Trophoblast cell (in vitro differentiated cells and primary cell): ENCODE results near the gene TBC1D17. TPM values are rescaled to one million over a fixed set of nuclear protein-coding genes. Genes with fewer than 3 reads are reported as not detected.

ENCODE experiments used
- DNase-seq, 2 donors: peaks; one replicate each; pipeline ENCODE4 v3.0.0-alpha.2; 2016
- H2AFZ ChIP-seq: 2 replicates; pipeline ENCODE4 v1.6.1; 2013; ENCODE audit warnings: low read length, moderate library complexity, mild to moderate bottlenecking; ENCODE audit not compliant: insufficient read depth, poor library complexity
- H2AK5ac ChIP-seq: 2 replicates; pipeline ENCODE4 v1.6.1; 2013; ENCODE audit warnings: mild to moderate bottlenecking, low read length
- H2BK120ac ChIP-seq: 2 replicates; pipeline ENCODE4 v1.6.1; 2013; ENCODE audit warnings: low read length, mild to moderate bottlenecking, moderate library complexity; ENCODE audit not compliant: insufficient read depth, poor library complexity
- H2BK12ac ChIP-seq: 2 replicates; pipeline ENCODE4 v1.6.1; 2013; ENCODE audit warnings: mild to moderate bottlenecking, low read length, moderate library complexity
- H2BK5ac ChIP-seq: 2 replicates; pipeline ENCODE4 v1.6.1; 2013; ENCODE audit warnings: low read length, low read depth, moderate library complexity, mild to moderate bottlenecking; ENCODE audit not compliant: poor library complexity
- H3K14ac ChIP-seq: 2 replicates; pipeline ENCODE4 v1.6.1; 2013; ENCODE audit warnings: mild to moderate bottlenecking, low read length
- H3K18ac ChIP-seq: 2 replicates; pipeline ENCODE4 v1.6.1; 2013; ENCODE audit warnings: mild to moderate bottlenecking, low read length
- H3K23ac ChIP-seq: 2 replicates; pipeline ENCODE4 v1.6.1; 2013; ENCODE audit warnings: low read length
- H3K27ac ChIP-seq: 2 replicates; pipeline ENCODE4 v1.5.1; 2013; ENCODE audit warnings: low read depth, mild to moderate bottlenecking, inconsistent platforms, low read length, moderate library complexity
- H3K27me3 ChIP-seq: 2 replicates; pipeline ENCODE4 v1.6.1; 2013; ENCODE audit warnings: inconsistent platforms, mild to moderate bottlenecking, low read length, moderate library complexity; ENCODE audit not compliant: insufficient read depth
- H3K36me3 ChIP-seq, 2 experiments: 1 replicate in 1 of 2; 2 replicates in 1 of 2; pipeline ENCODE4 v1.6.1; 2013; ENCODE audit warnings: low read length in 2 of 2, mild to moderate bottlenecking in 2 of 2, moderate library complexity in 1 of 2; ENCODE audit not compliant: insufficient read depth in 2 of 2, control insufficient read depth in 1 of 2
- H3K4ac ChIP-seq: 2 replicates; pipeline ENCODE4 v1.6.1; 2013; ENCODE audit warnings: low read depth, mild to moderate bottlenecking, low read length, moderate library complexity
- H3K4me1 ChIP-seq, 2 experiments: 1 replicate in 1 of 2; 2 replicates in 1 of 2; pipeline ENCODE4 v1.6.1; 2013; ENCODE audit warnings: low read length in 2 of 2, mild to moderate bottlenecking in 2 of 2, moderate library complexity in 1 of 2; ENCODE audit not compliant: insufficient read depth in 2 of 2, control insufficient read depth in 1 of 2
- H3K4me2 ChIP-seq: 2 replicates; pipeline ENCODE4 v1.6.1; 2013; ENCODE audit warnings: inconsistent platforms, mild to moderate bottlenecking, low read length, moderate library complexity
- H3K4me3 ChIP-seq: 2 replicates; pipeline ENCODE4 v1.5.1; 2013; ENCODE audit warnings: mild to moderate bottlenecking, low read depth, low read length, inconsistent platforms
- H3K79me1 ChIP-seq: one replicate; pipeline ENCODE4 v1.6.1; 2013; ENCODE audit warnings: low read length
- H3K79me2 ChIP-seq: 2 replicates; pipeline ENCODE4 v1.6.1; 2013; ENCODE audit warnings: low read length, mild to moderate bottlenecking; ENCODE audit not compliant: control insufficient read depth, insufficient read depth, poor library complexity
- H3K9ac ChIP-seq: 2 replicates; pipeline ENCODE4 v1.6.1; 2013; ENCODE audit warnings: mild to moderate bottlenecking, low read length
- H3K9me3 ChIP-seq: 2 replicates; pipeline ENCODE4 v1.6.1; 2013; ENCODE audit warnings: low read depth, mild to moderate bottlenecking, control low read depth, inconsistent platforms, low read length; ENCODE audit not compliant: insufficient read depth
- H4K12ac ChIP-seq: 2 replicates; pipeline ENCODE4 v1.6.1; 2013; ENCODE audit warnings: low read depth, mild to moderate bottlenecking, low read length, moderate library complexity
- H4K8ac ChIP-seq: 2 replicates; pipeline ENCODE4 v1.6.1; 2013; ENCODE audit warnings: low read depth, mild to moderate bottlenecking, low read length, moderate library complexity
- H4K91ac ChIP-seq: one replicate; pipeline ENCODE4 v1.6.1; 2013; ENCODE audit warnings: low read depth, mild to moderate bottlenecking, low read length, moderate library complexity
- WGBS: extraction: QIAGEN DNeasy Blood & Tissue Kit; methylation state at CpG from one replicate; pipeline ENCODE4 v1.1.7; 2013; ENCODE audit warnings: missing lambda C conversion rate; ENCODE audit not compliant: insufficient read length, insufficient coverage; ENCODE audit errors: extremely low coverage; 5-methylcytosine and 5-hydroxymethylcytosine counted together
- polyA plus RNA-seq: library from polyadenylated mRNA; stranded (reverse); fragments of 200-250 nt; gene quantifications from 2 replicates; pipeline ENCODE4 v1.2.3, GENCODE V29; 2013

TBC1D17 gene
- polyA plus RNA-seq, result 38.8 and 40.1 TPM in 2 replicates

DNA sequence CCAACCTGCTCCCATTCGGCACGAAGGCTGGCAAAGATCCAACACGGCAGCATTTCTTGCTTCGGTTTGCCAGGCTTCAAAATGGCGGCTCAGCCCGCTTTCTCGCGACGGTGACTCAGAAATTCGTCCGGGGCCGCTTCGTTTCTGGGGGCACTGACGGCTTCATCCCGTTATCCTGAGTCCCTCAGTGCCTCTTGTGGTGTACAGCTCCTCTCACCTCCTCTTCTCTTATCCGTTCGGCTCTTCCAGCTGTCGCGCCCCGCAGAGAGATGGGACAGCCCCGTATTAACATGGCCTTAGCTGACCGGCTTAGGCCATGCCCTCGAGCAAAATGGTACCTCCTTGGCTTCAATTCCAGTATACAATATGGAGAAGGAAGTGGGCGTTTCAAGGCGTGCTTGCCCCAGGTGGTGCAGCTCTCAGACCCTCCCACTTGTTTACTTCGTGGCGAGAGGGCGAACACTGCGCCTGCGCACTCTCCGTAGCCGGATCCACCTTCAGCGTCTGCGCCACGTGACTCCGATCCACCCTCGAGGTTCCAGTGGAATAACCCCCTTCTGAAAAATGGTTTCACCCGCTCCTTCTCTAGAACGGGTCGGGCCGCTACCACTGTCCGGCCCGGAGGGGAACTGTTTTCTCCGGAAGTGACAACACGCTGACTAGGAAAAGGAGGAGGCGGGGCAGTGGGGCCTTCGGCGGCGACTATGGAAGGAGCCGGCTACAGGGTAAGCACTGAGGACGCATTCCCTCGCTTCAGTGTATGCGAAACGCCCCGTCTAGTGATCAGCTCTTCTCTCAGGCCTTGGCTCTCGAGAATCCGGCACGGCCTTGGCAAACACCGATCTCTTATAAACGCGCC is at the start of gene TBC1D17, which contains the start of gene AKT1S1:
TSS of gene TBC1D17 (plus strand) at position 683 of the 859 bp plus-strand sequence. CDS start at position 705, 22 bp downstream.
TSS of gene AKT1S1 (minus strand) at position 336 of the 859 bp plus-strand sequence. CDS start 4,060 bp downstream, outside the sequence.
- Histone ChIP-seq H2BK120ac (peak within 1 kb of the TSS; percentile 97), H2AK5ac (peak within 1 kb of the TSS; percentile 83), H3K14ac (peak within 1 kb of the TSS; percentile 96), H3K27me3 (no peaks in the 10 kb centered on the region), H3K79me1 (peaks cover 21% of the 10 kb centered on the region), H2AFZ (peak within 1 kb of the TSS; percentile 82), H3K4me3 (peak within 1 kb of the TSS; percentile 99), H4K12ac (peak within 1 kb of the TSS; percentile 84), H3K9ac (peak within 1 kb of the TSS; percentile 92), H3K4me2 (peak within 1 kb of the TSS; percentile 94), H3K4me1 (peaks cover 6 to 12% of the 10 kb centered on the region in 2 experiments), H3K79me2 (peaks cover 20% of the 10 kb centered on the region), H2BK12ac (no peak within 1 kb of the TSS), H3K36me3 (peaks cover 41 to 42% of the 10 kb centered on the region in 2 experiments), H3K18ac (peak within 1 kb of the TSS; percentile 88), H3K23ac (no peak within 1 kb of the TSS), H3K9me3 (no peaks in the 10 kb centered on the region), H3K4ac (peak within 1 kb of the TSS; percentile 89), H3K27ac (peak within 1 kb of the TSS; percentile 94), H4K8ac (peak within 1 kb of the TSS; percentile 98), H2BK5ac (peak within 1 kb of the TSS; percentile 95), H4K91ac (peak within 1 kb of the TSS; percentile 95)
- peak; percentile 100 for DNase-seq
- no CpG with 5 or more reads among the region's 61 CpGs for WGBS

- no peak overlapping the region for H3K4me2 ChIP-seq
- no peak overlapping the region for H2AK5ac ChIP-seq
- no peak overlapping the region for H3K14ac ChIP-seq
- no peak overlapping the region for H2BK12ac ChIP-seq
- peaks cover 66 to 72% of the 10 kb centered on the region in 2 experiments for H3K36me3 ChIP-seq
- H2BK120ac ChIP-seq, result no peak overlapping the region
- no peak overlapping the region for H3K18ac ChIP-seq
- H3K79me2 ChIP-seq, result no peaks in the 10 kb centered on the region
- no peak overlapping the region for H3K4ac ChIP-seq
- no peak overlapping the region for H3K23ac ChIP-seq
- no peak for DNase-seq
- no peak overlapping the region for H3K27ac ChIP-seq
- no peak overlapping the region for H3K9ac ChIP-seq
- H4K8ac ChIP-seq, result no peak overlapping the region
- H3K4me1 ChIP-seq, result no peaks in the 10 kb centered on the region
- no peak overlapping the region for H3K4me3 ChIP-seq
- H4K91ac ChIP-seq, result no peak overlapping the region
- H2AFZ ChIP-seq, result no peak overlapping the region
- no peaks in the 10 kb centered on the region for H3K27me3 ChIP-seq
- H3K79me1 ChIP-seq, result no peaks in the 10 kb centered on the region
- peaks cover 6% of the 10 kb centered on the region for H3K9me3 ChIP-seq
- no CpG with 5 or more reads among the region's 8 CpGs for WGBS
- H4K12ac ChIP-seq, result no peak overlapping the region
- H2BK5ac ChIP-seq, result no peak overlapping the region
Measured at GRCh38 chr19:49829200-49829599, 48.3 kb upstream of the TBC1D17 start.

DNA sequence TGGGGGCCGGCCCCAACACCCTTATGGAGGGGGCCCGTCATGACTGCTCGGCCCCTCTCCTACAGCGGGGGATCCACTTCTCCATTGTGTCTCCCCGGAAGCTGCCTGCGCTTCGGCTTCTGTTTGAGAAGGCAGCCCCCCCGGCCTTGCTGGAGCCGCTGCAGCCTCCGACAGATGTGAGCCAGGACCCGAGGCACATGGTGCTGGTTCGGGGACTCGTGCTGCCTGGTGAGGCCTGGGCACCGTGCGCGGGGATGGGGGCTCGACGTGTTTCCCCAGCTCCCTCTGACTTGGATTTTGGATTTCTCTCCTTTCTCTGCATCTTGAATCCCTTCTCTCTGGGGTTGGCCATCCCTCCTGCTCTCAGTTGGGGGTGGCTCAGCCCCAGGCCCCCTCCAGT is 47.8 kb upstream of the TBC1D17 start:
- WGBS, result no CpG with 5 or more reads among the region's 18 CpGs
- no peak overlapping the region for H3K23ac ChIP-seq

GRCh38 chr19:49830766-49831165 is 46.7 kb upstream of the TBC1D17 start:
- H4K12ac ChIP-seq, result no peak overlapping the region
- no peak overlapping the region for H3K23ac ChIP-seq
- DNase-seq, result no peak
- no peak overlapping the region for H3K9ac ChIP-seq
- H2BK12ac ChIP-seq, result no peak overlapping the region
- H4K8ac ChIP-seq, result no peak overlapping the region
- H3K18ac ChIP-seq, result no peak overlapping the region
- H3K27me3 ChIP-seq, result no peaks in the 10 kb centered on the region
- no peak overlapping the region for H3K4ac ChIP-seq
- WGBS, result no CpG with 5 or more reads among the region's 12 CpGs
- H3K14ac ChIP-seq, result no peak overlapping the region
- H3K4me2 ChIP-seq, result no peak overlapping the region
- no peak overlapping the region for H2BK5ac ChIP-seq
- no peak overlapping the region for H3K4me3 ChIP-seq
- peaks cover 6% of the 10 kb centered on the region for H3K9me3 ChIP-seq
- no peak overlapping the region for H2AK5ac ChIP-seq
- H3K27ac ChIP-seq, result no peak overlapping the region
- H2AFZ ChIP-seq, result no peak overlapping the region
- H3K36me3 ChIP-seq, result peaks cover 81 to 87% of the 10 kb centered on the region in 2 experiments
- H3K4me1 ChIP-seq, result no peaks in the 10 kb centered on the region
- no peaks in the 10 kb centered on the region for H3K79me2 ChIP-seq
- H4K91ac ChIP-seq, result no peak overlapping the region
- no peaks in the 10 kb centered on the region for H3K79me1 ChIP-seq
- no peak overlapping the region for H2BK120ac ChIP-seq

More for the DNA sequence above, 47.8 kb upstream of the TBC1D17 start:
- no peak overlapping the region for H2BK12ac ChIP-seq
- no peak overlapping the region for H2BK120ac ChIP-seq
- no peak overlapping the region for H3K18ac ChIP-seq
- no peak overlapping the region for H2AK5ac ChIP-seq
- H3K27ac ChIP-seq, result no peak overlapping the region
- H2AFZ ChIP-seq, result no peak overlapping the region
- no peak overlapping the region for H3K14ac ChIP-seq
- H4K91ac ChIP-seq, result no peak overlapping the region
- no peaks in the 10 kb centered on the region for H3K4me1 ChIP-seq
- H3K4me2 ChIP-seq, result no peak overlapping the region
- peaks cover 6% of the 10 kb centered on the region for H3K9me3 ChIP-seq
- no peaks in the 10 kb centered on the region for H3K79me1 ChIP-seq
- H3K4me3 ChIP-seq, result no peak overlapping the region
- no peaks in the 10 kb centered on the region for H3K79me2 ChIP-seq
- H2BK5ac ChIP-seq, result no peak overlapping the region
- no peak overlapping the region for H4K12ac ChIP-seq
- H3K27me3 ChIP-seq, result no peaks in the 10 kb centered on the region
- no peak overlapping the region for H3K4ac ChIP-seq
- no peak overlapping the region for H4K8ac ChIP-seq
- DNase-seq, result no peak
- H3K9ac ChIP-seq, result no peak overlapping the region
- H3K36me3 ChIP-seq, result peaks cover 71 to 77% of the 10 kb centered on the region in 2 experiments
